ENCODE measurements around the gene FCHSD2. TPM values are rescaled to one million over a fixed set of nuclear protein-coding genes. Genes with fewer than 3 reads are reported as not detected.

FCHSD2 gene
- total and polyA plus RNA-seq, 2 of the 13 experiments (the other 11 are each of a cell fraction or from before 2014, with no cell fraction given): 20.5 to 24.8 TPM

DNA sequence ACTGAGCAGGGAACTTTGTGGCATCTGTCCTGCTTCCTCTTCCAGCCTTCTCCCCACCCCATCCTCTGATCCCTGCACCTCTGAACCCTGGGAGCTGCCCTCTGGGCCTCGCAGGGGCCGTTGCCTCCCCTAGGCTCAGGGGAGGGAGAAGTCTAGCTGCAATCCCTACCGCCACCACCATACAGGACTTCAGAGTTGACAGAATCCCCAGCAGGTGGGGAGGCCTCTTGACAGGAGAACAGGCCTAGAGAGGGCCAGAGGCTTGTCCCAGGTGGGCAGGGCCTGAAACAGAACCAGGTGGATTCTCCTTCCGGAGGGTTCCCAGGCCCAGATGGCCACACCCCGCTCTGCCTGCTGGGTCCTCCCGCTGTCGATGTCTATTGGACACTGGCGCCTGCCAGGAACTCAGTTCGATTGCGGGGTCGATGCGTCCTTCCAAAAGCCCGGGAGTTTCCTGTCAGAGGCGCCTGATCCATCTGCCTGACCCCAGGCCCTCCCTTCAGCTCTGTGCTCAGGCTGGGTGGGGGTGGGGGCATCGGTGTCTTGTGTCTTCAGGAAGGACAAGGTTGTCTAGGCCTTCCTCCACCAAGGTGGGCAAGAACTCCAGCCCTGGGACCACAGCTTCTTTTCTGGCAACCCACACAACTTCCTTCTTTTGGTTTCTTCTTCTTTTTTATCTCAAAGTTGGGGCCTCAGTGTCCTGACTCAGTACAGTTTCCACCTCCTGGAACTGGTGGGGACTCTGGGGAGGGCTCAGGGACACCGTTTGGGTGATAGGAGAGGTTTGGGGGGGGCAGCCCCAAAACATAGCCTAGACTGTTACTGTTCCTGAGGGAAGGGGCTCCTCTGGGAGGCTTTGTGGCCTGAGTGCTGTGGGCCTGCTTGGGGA is 354.7 kb downstream of the FCHSD2 start (continued):
- TF ChIP-seq, protein P1, sequence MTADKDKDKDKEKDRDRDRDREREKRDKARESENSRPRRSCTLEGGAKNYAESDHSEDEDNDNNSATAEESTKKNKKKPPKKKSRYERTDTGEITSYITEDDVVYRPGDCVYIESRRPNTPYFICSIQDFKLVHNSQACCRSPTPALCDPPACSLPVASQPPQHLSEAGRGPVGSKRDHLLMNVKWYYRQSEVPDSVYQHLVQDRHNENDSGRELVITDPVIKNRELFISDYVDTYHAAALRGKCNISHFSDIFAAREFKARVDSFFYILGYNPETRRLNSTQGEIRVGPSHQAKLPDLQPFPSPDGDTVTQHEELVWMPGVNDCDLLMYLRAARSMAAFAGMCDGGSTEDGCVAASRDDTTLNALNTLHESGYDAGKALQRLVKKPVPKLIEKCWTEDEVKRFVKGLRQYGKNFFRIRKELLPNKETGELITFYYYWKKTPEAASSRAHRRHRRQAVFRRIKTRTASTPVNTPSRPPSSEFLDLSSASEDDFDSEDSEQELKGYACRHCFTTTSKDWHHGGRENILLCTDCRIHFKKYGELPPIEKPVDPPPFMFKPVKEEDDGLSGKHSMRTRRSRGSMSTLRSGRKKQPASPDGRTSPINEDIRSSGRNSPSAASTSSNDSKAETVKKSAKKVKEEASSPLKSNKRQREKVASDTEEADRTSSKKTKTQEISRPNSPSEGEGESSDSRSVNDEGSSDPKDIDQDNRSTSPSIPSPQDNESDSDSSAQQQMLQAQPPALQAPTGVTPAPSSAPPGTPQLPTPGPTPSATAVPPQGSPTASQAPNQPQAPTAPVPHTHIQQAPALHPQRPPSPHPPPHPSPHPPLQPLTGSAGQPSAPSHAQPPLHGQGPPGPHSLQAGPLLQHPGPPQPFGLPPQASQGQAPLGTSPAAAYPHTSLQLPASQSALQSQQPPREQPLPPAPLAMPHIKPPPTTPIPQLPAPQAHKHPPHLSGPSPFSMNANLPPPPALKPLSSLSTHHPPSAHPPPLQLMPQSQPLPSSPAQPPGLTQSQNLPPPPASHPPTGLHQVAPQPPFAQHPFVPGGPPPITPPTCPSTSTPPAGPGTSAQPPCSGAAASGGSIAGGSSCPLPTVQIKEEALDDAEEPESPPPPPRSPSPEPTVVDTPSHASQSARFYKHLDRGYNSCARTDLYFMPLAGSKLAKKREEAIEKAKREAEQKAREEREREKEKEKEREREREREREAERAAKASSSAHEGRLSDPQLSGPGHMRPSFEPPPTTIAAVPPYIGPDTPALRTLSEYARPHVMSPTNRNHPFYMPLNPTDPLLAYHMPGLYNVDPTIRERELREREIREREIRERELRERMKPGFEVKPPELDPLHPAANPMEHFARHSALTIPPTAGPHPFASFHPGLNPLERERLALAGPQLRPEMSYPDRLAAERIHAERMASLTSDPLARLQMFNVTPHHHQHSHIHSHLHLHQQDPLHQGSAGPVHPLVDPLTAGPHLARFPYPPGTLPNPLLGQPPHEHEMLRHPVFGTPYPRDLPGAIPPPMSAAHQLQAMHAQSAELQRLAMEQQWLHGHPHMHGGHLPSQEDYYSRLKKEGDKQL (CRISPR knock-in tag; IDR thresholded peaks at IDR 0.05; ENCODE audit: low read depth): no peak
- TF ChIP-seq MED13 (CRISPR knock-in tag; IDR thresholded peaks at IDR 0.05) (no peak), KDM1A (CRISPR knock-in tag; IDR thresholded peaks at IDR 0.05) (no peak; the same call in 1 of the 2 replicates), CHCHD3 (CRISPR knock-in tag; IDR thresholded peaks at IDR 0.05) (no peak), ERF (CRISPR knock-in tag; IDR thresholded peaks at IDR 0.05) (peak; percentile 79; the same call in 1 of the 2 replicates), ZNF256 (CRISPR knock-in tag; conservative IDR thresholded peaks at IDR 0.05) (no peak), ZNF737 (CRISPR knock-in tag; IDR thresholded peaks at IDR 0.05; ENCODE audit: borderline replicate concordance) (no peak), HIVEP1 (CRISPR knock-in tag; IDR thresholded peaks at IDR 0.05) (peak; percentile 80), NR2C2 (CRISPR knock-in tag; IDR thresholded peaks at IDR 0.05; ENCODE audit: borderline replicate concordance) (peak; percentile 81), SIN3A (IDR thresholded peaks at IDR 0.05; ENCODE audit: borderline replicate concordance, low read depth, low read length) (peak; percentile 87; the same call in 1 of the 2 replicates), MATR3 (CRISPR knock-in tag; IDR thresholded peaks at IDR 0.05) (no peak), RORA (CRISPR knock-in tag; IDR thresholded peaks at IDR 0.05) (no peak), ATF7-NPFF (CRISPR knock-in tag; IDR thresholded peaks at IDR 0.05; ENCODE audit: low read depth) (no peak), ZFP36 (IDR thresholded peaks at IDR 0.05; ENCODE audit: borderline replicate concordance, low read depth, low read length, partially characterized antibody) (no peak), RARG (CRISPR knock-in tag; IDR thresholded peaks at IDR 0.05; ENCODE audit: low read depth) (no peak), MLLT10 (CRISPR knock-in tag; IDR thresholded peaks at IDR 0.05) (no peak), ZNF432 (CRISPR knock-in tag; IDR thresholded peaks at IDR 0.05; ENCODE audit: borderline replicate concordance) (no peak)
- TF ChIP-seq, protein P2, sequence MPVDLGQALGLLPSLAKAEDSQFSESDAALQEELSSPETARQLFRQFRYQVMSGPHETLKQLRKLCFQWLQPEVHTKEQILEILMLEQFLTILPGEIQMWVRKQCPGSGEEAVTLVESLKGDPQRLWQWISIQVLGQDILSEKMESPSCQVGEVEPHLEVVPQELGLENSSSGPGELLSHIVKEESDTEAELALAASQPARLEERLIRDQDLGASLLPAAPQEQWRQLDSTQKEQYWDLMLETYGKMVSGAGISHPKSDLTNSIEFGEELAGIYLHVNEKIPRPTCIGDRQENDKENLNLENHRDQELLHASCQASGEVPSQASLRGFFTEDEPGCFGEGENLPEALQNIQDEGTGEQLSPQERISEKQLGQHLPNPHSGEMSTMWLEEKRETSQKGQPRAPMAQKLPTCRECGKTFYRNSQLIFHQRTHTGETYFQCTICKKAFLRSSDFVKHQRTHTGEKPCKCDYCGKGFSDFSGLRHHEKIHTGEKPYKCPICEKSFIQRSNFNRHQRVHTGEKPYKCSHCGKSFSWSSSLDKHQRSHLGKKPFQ (CRISPR knock-in tag; IDR thresholded peaks at IDR 0.05; ENCODE audit: insufficient replicate concordance): no peak
- TF ChIP-seq, protein P3, sequence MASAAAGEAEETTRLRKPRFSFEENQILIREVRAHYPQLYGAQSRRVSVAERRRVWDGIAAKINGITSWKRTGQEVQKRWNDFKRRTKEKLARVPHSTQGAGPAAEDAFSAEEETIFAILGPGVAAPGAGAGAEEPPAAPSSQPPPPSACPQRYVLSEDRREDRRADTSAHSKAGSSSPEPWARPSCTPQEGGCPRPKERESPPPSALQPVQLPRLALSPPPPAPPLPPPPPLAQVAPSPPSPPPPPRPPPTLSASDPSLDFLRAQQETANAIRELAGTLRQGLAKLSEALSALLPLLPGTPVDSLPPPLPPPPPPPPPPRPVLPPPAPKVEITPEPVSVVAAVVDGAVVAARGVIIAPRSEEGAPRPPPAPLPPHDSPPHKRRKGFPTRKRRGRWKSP (CRISPR knock-in tag; IDR thresholded peaks at IDR 0.05): no peak
- TF ChIP-seq, protein P4, sequence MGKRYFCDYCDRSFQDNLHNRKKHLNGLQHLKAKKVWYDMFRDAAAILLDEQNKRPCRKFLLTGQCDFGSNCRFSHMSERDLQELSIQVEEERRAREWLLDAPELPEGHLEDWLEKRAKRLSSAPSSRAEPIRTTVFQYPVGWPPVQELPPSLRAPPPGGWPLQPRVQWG (CRISPR knock-in tag; IDR thresholded peaks at IDR 0.05; ENCODE audit: borderline replicate concordance, low read depth): no peak
